B cell (primary cell): Measurements from ENCODE around the gene SH2D4B. TPM values are rescaled to one million over a fixed set of nuclear protein-coding genes. Genes with fewer than 3 reads are reported as not detected.

ENCODE experiments used
- ATAC-seq: fragments of 200-7000 bp; cut with Tn5 transposase; one replicate; pipeline ENCODE4 v1.10.0; 2021; ENCODE audit warnings: low read depth, mild to moderate bottlenecking, moderate number of reproducible peaks, moderate library complexity
- CTCF ChIA-PET: fragments of 350-600 bp; sonication (Branson Sonifier 250); formaldehyde crosslinking; loops from one replicate; lab custom pipeline; 2021; ENCODE audit warnings: antibody characterized with exemption, inconsistent platforms; lab: Charles Lee
- POLR2A ChIA-PET: fragments of 350-600 bp; sonication (Branson Sonifier 250); formaldehyde crosslinking; loops from one replicate; lab custom pipeline; 2021; ENCODE audit warnings: antibody characterized with exemption; lab: Charles Lee
- DNase-seq: peaks from one replicate; pipeline ENCODE4 v3.0.0; 2013
- H2AFZ ChIP-seq: 2 replicates; pipeline ENCODE4 v1.6.1; 2012; ENCODE audit warnings: mild to moderate bottlenecking, low read depth, low read length; ENCODE audit not compliant: insufficient read depth, poor library complexity, severe bottlenecking
- H3K27ac ChIP-seq, 2 donors: 1 replicate in 1 of 2; 2 replicates in 1 of 2; pipeline ENCODE4 v1.5.1; 2012 to 2013; ENCODE audit warnings: low read length in 2 of 2, mild to moderate bottlenecking in 2 of 2, moderate library complexity in 1 of 2
- H3K27me3 ChIP-seq, 4 experiments: fragments of 200-600 bp in 1 of 4; sonication (generic) in 1 of 4; replicated peaks in 1 of 4; 1 replicate in 2 of 4; 2 replicates in 2 of 4; pipeline versions ENCODE4 v1.6.1 to v1.7.0; 2013 to 2016; ENCODE audit warnings: low read length in 3 of 4, mild to moderate bottlenecking in 2 of 4, mixed read lengths in 1 of 4, moderate library complexity in 1 of 4; ENCODE audit not compliant: insufficient read depth in 4 of 4, control insufficient read depth in 3 of 4; ENCODE audit errors: control extremely low read depth in 1 of 4
- H3K36me3 ChIP-seq, 2 experiments: replicated peaks in 1 of 2; 1 replicate in 1 of 2; 2 replicates in 1 of 2; pipeline versions ENCODE4 v1.6.1 to v1.7.1; 2013; ENCODE audit warnings: low read length in 1 of 2; ENCODE audit not compliant: insufficient read depth in 2 of 2, control insufficient read depth in 1 of 2; ENCODE audit errors: control extremely low read depth in 1 of 2, extremely low read depth in 1 of 2
- H3K4me1 ChIP-seq, 2 donors: fragments of 200-600 bp in 1 of 2; sonication (generic) in 1 of 2; 1 replicate in 1 of 2; 2 replicates in 1 of 2; pipeline versions ENCODE4 v1.5.1 to v1.6.1; 2013 to 2017; ENCODE audit warnings: low read length in 2 of 2; ENCODE audit not compliant: control insufficient read depth in 2 of 2, insufficient read depth in 2 of 2
- H3K4me2 ChIP-seq: replicated peaks from 2 replicates; pipeline ENCODE3; 2012; ENCODE audit warnings: mild to moderate bottlenecking, low read depth, low read length; ENCODE audit not compliant: poor library complexity, severe bottlenecking
- H3K4me3 ChIP-seq, 5 experiments: fragments of 200-600 bp in 1 of 5; sonication (generic) in 1 of 5; 1 replicate in 3 of 5; 2 replicates in 2 of 5; pipeline versions ENCODE4 v1.5.1 to v1.7.0; 2011 to 2016; ENCODE audit warnings: low read length in 4 of 5, mild to moderate bottlenecking in 4 of 5, low read depth in 2 of 5, control low read depth in 1 of 5, moderate library complexity in 1 of 5; ENCODE audit not compliant: insufficient read depth in 1 of 5; ENCODE audit errors: control extremely low read depth in 1 of 5, extremely low read depth in 1 of 5
- H3K79me2 ChIP-seq: fragments of 200-600 bp; sonication (generic); one replicate; pipeline ENCODE4 v1.6.0; 2016; ENCODE audit warnings: low read length; ENCODE audit not compliant: control insufficient read depth, insufficient read depth
- H3K9ac ChIP-seq: fragments of 200-600 bp; sonication (generic); 2 replicates; pipeline ENCODE4 v1.6.1; 2017; ENCODE audit warnings: mild to moderate bottlenecking, low read length, moderate library complexity
- H3K9me3 ChIP-seq, 3 donors: one replicate each; pipeline versions ENCODE4 v1.6.1 to v1.7.1; 2013; ENCODE audit warnings: low read length in 2 of 3; ENCODE audit not compliant: control insufficient read depth in 2 of 3, insufficient read depth in 1 of 3; ENCODE audit errors: control extremely low read depth in 1 of 3
- H4K20me1 ChIP-seq: 2 replicates; pipeline ENCODE4 v1.6.0; 2012; ENCODE audit warnings: mild to moderate bottlenecking, low read length; ENCODE audit not compliant: insufficient read depth, control insufficient read depth, poor library complexity, severe bottlenecking
- H3K27ac Mint-ChIP-seq: one replicate; pipeline ENCODE4 v1.8.0; 2021; ENCODE audit warnings: mixed read lengths
- H3K27me3 Mint-ChIP-seq: one replicate; pipeline ENCODE4 v1.8.0; 2021; ENCODE audit warnings: mixed read lengths
- H3K4me1 Mint-ChIP-seq: one replicate; pipeline ENCODE4 v1.8.0; 2021; ENCODE audit warnings: mixed read lengths
- H3K4me3 Mint-ChIP-seq: one replicate; pipeline ENCODE4 v1.8.0; 2021; ENCODE audit warnings: mixed read lengths
- H3K9me3 Mint-ChIP-seq: one replicate; pipeline ENCODE4 v1.8.0; 2022; ENCODE audit warnings: mixed read lengths; ENCODE audit not compliant: insufficient read depth
- EZH2 ChIP-seq: IDR thresholded peaks from 2 replicates; pipeline ENCODE4 v1.6.1; 2012; ENCODE audit warnings: borderline replicate concordance, low read depth, mild to moderate bottlenecking, moderate library complexity, low read length; ENCODE audit not compliant: insufficient read depth, poor library complexity, severe bottlenecking
- WGBS: methylation state at CpG from one replicate; pipeline ENCODE4 v1.1.5; 2013; ENCODE audit warnings: missing lambda C conversion rate; ENCODE audit not compliant: insufficient coverage; 5-methylcytosine and 5-hydroxymethylcytosine counted together
- intact Hi-C: fragments of 100-400 bp; cut with micrococcal nuclease; formaldehyde crosslinking; loops from one replicate; pipeline ENCODE4 v1.10.0; 2022
- polyA plus RNA-seq: library from polyadenylated mRNA; depleted of rRNA; stranded (reverse); fragments of >200 nt; gene quantifications from 2 replicates; pipeline ENCODE4 v1.2.3, GENCODE V29; 2012
- total RNA-seq, 2 donors: library from RNA; stranded (reverse); fragments of 120-200 nt in 1 of 2; gene quantifications; 1 replicate in 1 of 2; 2 replicates in 1 of 2; pipeline versions ENCODE4 v1.2.3 to v1.2.4, GENCODE V29; 2013 to 2022
- TF ChIP-seq, protein P1 (sequence below): fragments of 200-600 bp; IDR thresholded peaks from one replicate; pipeline ENCODE4 v1.8.0; 2022; ENCODE audit warnings: antibody characterized with exemption, mild to moderate bottlenecking

The SH2D4B gene
- total and polyA plus RNA-seq, 2 donors (not counting 1 experiment from before 2014, with no cell fraction given), result 0.09 to 0.22 TPM

DNA sequence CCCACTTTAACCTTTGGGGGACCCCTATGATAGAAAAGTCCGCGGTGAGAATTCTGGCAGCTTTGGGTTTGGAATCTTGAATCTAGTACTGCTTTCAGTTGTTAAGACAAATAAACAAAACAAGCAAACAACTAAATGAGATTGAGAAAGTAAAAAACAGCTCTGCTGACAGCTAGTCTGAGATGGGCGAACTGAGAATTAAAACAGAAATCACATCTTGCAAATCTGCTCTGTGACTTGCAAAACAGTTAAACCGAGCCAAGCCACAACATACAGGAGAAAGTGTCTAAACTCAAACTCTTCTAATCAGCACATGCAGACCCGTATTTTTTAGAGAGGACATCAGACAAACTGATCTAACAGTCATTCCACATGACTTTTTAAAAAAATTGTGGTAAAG, 110.4 kb downstream of the SH2D4B start:
- H2AFZ ChIP-seq, result no peak overlapping the region

DNA sequence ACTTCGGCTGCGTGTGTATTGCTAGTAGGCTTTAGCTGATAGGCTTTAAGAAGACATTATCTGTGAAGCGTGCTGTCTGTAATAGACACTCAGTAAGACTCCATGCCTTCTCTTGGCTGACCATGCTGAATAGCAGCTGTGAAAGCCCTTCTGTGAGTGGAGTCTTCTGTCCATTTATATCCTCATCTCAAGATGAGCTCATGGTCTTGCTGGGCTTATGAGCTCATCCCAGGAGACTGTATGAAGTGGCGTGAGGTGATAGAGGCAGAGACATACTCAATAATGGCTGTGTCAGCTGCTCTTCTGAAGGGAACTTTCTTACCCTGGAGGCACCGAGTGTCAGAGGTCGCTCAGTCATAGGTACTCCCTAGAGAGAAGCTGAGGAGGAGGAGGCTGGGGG, 111.5 kb downstream of the SH2D4B start:
- Histone ChIP-seq H3K4me2 (no peak overlapping the region), H3K4me3 (no peak overlapping the region), H3K9me3 (peaks cover 2 to 10% (median 7%) of the 10 kb centered on the region in 3 donors), H3K27ac (no peak overlapping the region), H4K20me1 (no peaks in the 10 kb centered on the region), H3K9ac (no peak overlapping the region), H3K4me1 (no peaks in the 10 kb centered on the region), H3K79me2 (no peaks in the 10 kb centered on the region), H3K27me3 (peaks cover 0 to 3% (median 0%) of the 10 kb centered on the region in 4 experiments), H3K36me3 (no peaks in the 10 kb centered on the region), H2AFZ (no peak overlapping the region)
- ChIA-PET CTCF (interaction anchor here (0.8 to 2.3 kb wide), 3 partner anchors 13 to 266 kb away, joined by 3 to 11 read pairs (median 4); no protein-coding TSS in a partner anchor), POLR2A (interaction anchor here (0.6 kb wide), 1 partner anchor 149 kb away, joined by 11 read pairs; no protein-coding TSS in a partner anchor)
- no peak for TF ChIP-seq EZH2
- TF ChIP-seq, protein P1, sequence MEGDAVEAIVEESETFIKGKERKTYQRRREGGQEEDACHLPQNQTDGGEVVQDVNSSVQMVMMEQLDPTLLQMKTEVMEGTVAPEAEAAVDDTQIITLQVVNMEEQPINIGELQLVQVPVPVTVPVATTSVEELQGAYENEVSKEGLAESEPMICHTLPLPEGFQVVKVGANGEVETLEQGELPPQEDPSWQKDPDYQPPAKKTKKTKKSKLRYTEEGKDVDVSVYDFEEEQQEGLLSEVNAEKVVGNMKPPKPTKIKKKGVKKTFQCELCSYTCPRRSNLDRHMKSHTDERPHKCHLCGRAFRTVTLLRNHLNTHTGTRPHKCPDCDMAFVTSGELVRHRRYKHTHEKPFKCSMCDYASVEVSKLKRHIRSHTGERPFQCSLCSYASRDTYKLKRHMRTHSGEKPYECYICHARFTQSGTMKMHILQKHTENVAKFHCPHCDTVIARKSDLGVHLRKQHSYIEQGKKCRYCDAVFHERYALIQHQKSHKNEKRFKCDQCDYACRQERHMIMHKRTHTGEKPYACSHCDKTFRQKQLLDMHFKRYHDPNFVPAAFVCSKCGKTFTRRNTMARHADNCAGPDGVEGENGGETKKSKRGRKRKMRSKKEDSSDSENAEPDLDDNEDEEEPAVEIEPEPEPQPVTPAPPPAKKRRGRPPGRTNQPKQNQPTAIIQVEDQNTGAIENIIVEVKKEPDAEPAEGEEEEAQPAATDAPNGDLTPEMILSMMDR, result no peak
- Mint-ChIP-seq H3K9me3 (peaks cover 6% of the 10 kb centered on the region), H3K27me3 (peaks cover 18% of the 10 kb centered on the region), H3K4me1 (no peaks in the 10 kb centered on the region), H3K27ac (no peak overlapping the region), H3K4me3 (no peak overlapping the region)
- WGBS, result 95% methylated on average over 5 of the region's 6 CpGs
- DNase-seq (no peak), ATAC-seq (no peak)
- intact Hi-C loops, result no loop called here

More for the DNA sequence above, 110.4 kb downstream of the SH2D4B start:
- Histone ChIP-seq H3K9ac (no peak overlapping the region), H3K4me3 (no peak overlapping the region), H3K9me3 (no peaks in the 10 kb centered on the region), H3K27me3 (no peaks in the 10 kb centered on the region), H3K36me3 (no peaks in the 10 kb centered on the region), H3K27ac (no peak overlapping the region), H3K4me1 (no peaks in the 10 kb centered on the region), H3K4me2 (no peak overlapping the region), H3K79me2 (no peaks in the 10 kb centered on the region), H4K20me1 (no peaks in the 10 kb centered on the region)
- no peaks in the 10 kb centered on the region for H3K9me3 Mint-ChIP-seq
- DNase-seq, result no peak
- H3K27me3 Mint-ChIP-seq, result peaks cover 10% of the 10 kb centered on the region
- no peak overlapping the region for H3K4me3 Mint-ChIP-seq
- ChIA-PET POLR2A (no interaction called here), CTCF (no interaction called here)
- no peak overlapping the region for H3K27ac Mint-ChIP-seq
- H3K4me1 Mint-ChIP-seq, result no peaks in the 10 kb centered on the region
- intact Hi-C loops, result no loop called here
- 86% methylated on average over 1 of the region's 5 CpGs for WGBS
- TF ChIP-seq, protein P1, result no peak
- TF ChIP-seq EZH2, result no peak
- no peak for ATAC-seq
